ES-I3 (cell line): ENCODE results near the gene EDIL3.

ENCODE experiments used
- H3K36me3 ChIP-seq: 2 replicates; pipeline ENCODE4 v1.6.1; 2013; ENCODE audit warnings: mild to moderate bottlenecking, low read length, control low read depth, moderate library complexity; ENCODE audit not compliant: insufficient read depth
- H3K4me1 ChIP-seq: 2 replicates; pipeline ENCODE4 v1.6.1; 2013; ENCODE audit warnings: mild to moderate bottlenecking, control low read depth, low read length; ENCODE audit not compliant: insufficient read depth
- H3K9ac ChIP-seq: 2 replicates; pipeline ENCODE4 v1.6.1; 2013; ENCODE audit warnings: low read depth, mild to moderate bottlenecking, low read length, moderate library complexity
- H3K9me3 ChIP-seq: 2 replicates; pipeline ENCODE4 v1.6.1; 2013; ENCODE audit warnings: mild to moderate bottlenecking, low read length, moderate library complexity; ENCODE audit not compliant: control insufficient read depth, insufficient read depth

EDIL3 gene

DNA sequence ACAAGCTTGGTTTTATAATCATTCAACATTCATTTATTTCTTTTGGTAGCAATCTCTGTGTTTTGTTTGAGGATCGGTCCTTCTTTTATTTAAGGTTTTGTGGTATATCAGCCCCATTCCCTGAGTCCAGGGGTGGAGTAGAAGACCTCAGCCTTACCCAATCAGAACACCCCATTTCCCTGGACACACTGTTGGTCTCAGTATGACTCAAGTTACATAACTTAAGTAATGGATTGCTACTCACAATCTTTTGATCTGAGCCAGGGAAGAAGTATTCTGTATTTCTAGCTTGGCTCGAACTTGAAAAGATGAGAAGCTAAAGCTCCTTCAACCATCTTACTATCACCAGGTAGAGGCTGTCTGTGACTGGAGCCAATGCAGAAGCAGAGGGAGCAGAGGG, 488.8 kb downstream of the EDIL3 start:
- no peaks in the 10 kb centered on the region for H3K4me1 ChIP-seq
- H3K36me3 ChIP-seq, result no peaks in the 10 kb centered on the region
- H3K9ac ChIP-seq, result no peak overlapping the region
- no peaks in the 10 kb centered on the region for H3K9me3 ChIP-seq

DNA sequence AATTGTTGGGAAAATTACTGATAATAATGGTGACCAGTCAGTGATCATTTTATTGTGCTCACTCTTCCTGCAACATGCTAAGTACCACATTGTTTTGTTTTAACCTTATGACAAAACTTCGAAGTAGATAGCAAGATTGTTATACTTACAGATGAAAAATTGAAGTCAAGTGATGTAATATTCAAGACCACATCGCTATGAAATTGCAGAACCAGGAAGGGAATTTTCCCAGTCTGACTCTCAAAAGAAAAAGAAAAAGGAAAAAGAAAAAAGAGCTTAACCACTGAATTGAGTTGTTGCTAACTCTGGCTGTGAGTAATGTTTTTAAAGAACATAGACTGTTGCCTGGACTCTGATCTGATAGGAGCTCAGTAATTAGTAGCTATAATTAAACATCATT, 493.4 kb downstream of the EDIL3 start:
- no peaks in the 10 kb centered on the region for H3K9me3 ChIP-seq
- H3K9ac ChIP-seq, result no peak overlapping the region
- H3K36me3 ChIP-seq, result no peaks in the 10 kb centered on the region
- no peaks in the 10 kb centered on the region for H3K4me1 ChIP-seq
